Epithelial cell of proximal tubule (primary cell): ENCODE measurements around the gene CLTC. TPM values are rescaled to one million over a fixed set of nuclear protein-coding genes. Genes with fewer than 3 reads are reported as not detected.
A peak's percentile ranks its signal among the peaks of the same experiment; 100 is the strongest.
"Not testable (repeated sequence)": the region's sequence is repeated elsewhere in the genome, so short reads cannot be mapped to it uniquely, and the experiment has no call there.

Experiments used
- DNase-seq: peaks from one replicate; pipeline ENCODE4 v3.0.0-alpha.2; 2011; ENCODE audit warnings: low read depth
- H3K4me3 ChIP-seq: 2 replicates; pipeline ENCODE4 v1.5.1; 2011; ENCODE audit warnings: low read depth, mild to moderate bottlenecking, low read length
- CTCF ChIP-seq: conservative IDR thresholded peaks from 2 replicates; pipeline ENCODE4 v1.5.1; 2012; ENCODE audit warnings: low read depth, mild to moderate bottlenecking, low read length
- total RNA-seq: library from RNA; depleted of rRNA; stranded (reverse); fragments of >200 nt; gene quantifications from 2 replicates; pipeline ENCODE4 v1.2.3, GENCODE V29; 2015

CLTC gene
- total RNA-seq, 1 donor from 2014 or later: 243 TPM

GRCh38 chr17:59643159-59644140, 23.8 kb downstream of the CLTC start:
- no peak overlapping the region for H3K4me3 ChIP-seq
- TF ChIP-seq CTCF: no peak
- DNase-seq: peak; percentile 59

- TF ChIP-seq CTCF: no peak
- DNase-seq: no peak
- H3K4me3 ChIP-seq: no peak overlapping the region
Observed at GRCh38 chr17:59647288-59647687, 27.6 kb downstream of the CLTC start.

- H3K4me3 ChIP-seq: no peak overlapping the region
- DNase-seq: no peak
- no peak for TF ChIP-seq CTCF
Observed at GRCh38 chr17:59649886-59650285, 30.2 kb downstream of the CLTC start.

GRCh38 chr17:59650642-59651041, 30.9 kb downstream of the CLTC start:
- DNase-seq: no peak
- H3K4me3 ChIP-seq: no peak overlapping the region
- no peak for TF ChIP-seq CTCF

GRCh38 chr17:59651346-59651745, 31.7 kb downstream of the CLTC start:
- no peak overlapping the region for H3K4me3 ChIP-seq
- no peak for DNase-seq
- no peak for TF ChIP-seq CTCF

GRCh38 chr17:59652119-59652518, 32.4 kb downstream of the CLTC start:
- DNase-seq: no peak
- TF ChIP-seq CTCF: no peak
- H3K4me3 ChIP-seq: no peak overlapping the region

- not testable (repeated sequence) for DNase-seq, H3K4me3 ChIP-seq
Observed at GRCh38 chr17:59656624-59657023, 36.9 kb downstream of the CLTC start.
